GM21717 (cell line): ENCODE data around the gene C11orf98.
"Not testable (repeated sequence)": the region's sequence is repeated elsewhere in the genome, so short reads cannot be mapped to it uniquely, and the experiment has no call there.

Experiments
- ATAC-seq: cut with Tn5 transposase; IDR thresholded peaks from one replicate; pipeline ENCODE4 v1.9.1; 2021; ENCODE audit warnings: mild to moderate bottlenecking, moderate library complexity; ENCODE audit not compliant: unreplicated experiment

C11orf98 gene

GRCh38 chr11:62665075-62665598 lies at the start of gene C11orf98, which contains the start of gene CSKMT:
Gene C11orf98, minus strand, starts transcription at chr11:62665210. Its CDS starts 41 bp downstream, at chr11:62665169.
Gene CSKMT, plus strand, starts transcription at chr11:62665312. Its CDS starts 568 bp downstream, at chr11:62665880.
- peak; percentile 78 for ATAC-seq

- ATAC-seq = no peak
Measured at GRCh38 chr11:62713343-62713742, 48.3 kb upstream of the C11orf98 start.

- ATAC-seq = no peak
Measured at GRCh38 chr11:62712861-62713260, 47.9 kb upstream of the C11orf98 start.

- no peak for ATAC-seq
Measured at GRCh38 chr11:62712276-62712812, 47.3 kb upstream of the C11orf98 start.

GRCh38 chr11:62710001-62710345 lies 45.0 kb upstream of the C11orf98 start:
- no peak for ATAC-seq

- ATAC-seq = peak; percentile 66
Measured at GRCh38 chr11:62709247-62710000, 44.4 kb upstream of the C11orf98 start.

- no peak for ATAC-seq
Measured at GRCh38 chr11:62708793-62709192, 43.8 kb upstream of the C11orf98 start.

- no peak for ATAC-seq
Measured at GRCh38 chr11:62708392-62708791, 43.4 kb upstream of the C11orf98 start.

GRCh38 chr11:62707277-62707861 lies 42.4 kb upstream of the C11orf98 start, which contains the start of the genes BSCL2 and GNG3:
Gene BSCL2, minus strand, starts transcription at chr11:62707424. Its CDS starts 229 bp downstream, at chr11:62707195.
Gene GNG3, plus strand, starts transcription at chr11:62707676. Its CDS starts 620 bp downstream, at chr11:62708296.
- no peak for ATAC-seq

GRCh38 chr11:62706850-62707247 lies 41.8 kb upstream of the C11orf98 start:
- ATAC-seq = no peak

- ATAC-seq = peak; percentile 28
Measured at GRCh38 chr11:62705880-62706849, 41.2 kb upstream of the C11orf98 start.

- no peak for ATAC-seq
Measured at GRCh38 chr11:62705413-62705812, 40.4 kb upstream of the C11orf98 start.

GRCh38 chr11:62703921-62704320 lies 38.9 kb upstream of the C11orf98 start:
- not testable (repeated sequence) for ATAC-seq

- no peak for ATAC-seq
Measured at GRCh38 chr11:62702246-62702645, 37.2 kb upstream of the C11orf98 start.

- ATAC-seq = no peak
Measured at GRCh38 chr11:62694455-62695167, 29.6 kb upstream of the C11orf98 start.

GRCh38 chr11:62693624-62694023 lies 28.6 kb upstream of the C11orf98 start:
- ATAC-seq = not testable (repeated sequence)

GRCh38 chr11:62689421-62690183 lies 24.6 kb upstream of the C11orf98 start, which contains the start of gene LRRN4CL:
Gene LRRN4CL, minus strand, starts transcription at chr11:62689530. Its CDS starts 1,022 bp downstream, at chr11:62688508.
- no peak for ATAC-seq

- ATAC-seq = no peak
Measured at GRCh38 chr11:62688491-62688890, 23.5 kb upstream of the C11orf98 start.
